HCT116 (cell line): Measurements from ENCODE around the gene KIRREL3.

Experiments
- CTCF ChIP-seq, 3 experiments: fragments of 200-600 bp in 1 of 3; sonication (generic) in 1 of 3; IDR thresholded peaks in 2 of 3; conservative IDR thresholded peaks in 1 of 3; 2 replicates each; pipeline ENCODE4 v1.5.1; 2012 to 2017; ENCODE audit warnings: low read depth in 2 of 3, low read length in 2 of 3, antibody characterized with exemption in 1 of 3, borderline replicate concordance in 1 of 3, control low read depth in 1 of 3, mild to moderate bottlenecking in 1 of 3, mixed read lengths in 1 of 3, mixed run types in 1 of 3, moderate library complexity in 1 of 3; ENCODE audit not compliant: insufficient read depth in 1 of 3
- ELF1 ChIP-seq: IDR thresholded peaks from 2 replicates; pipeline ENCODE4 v1.6.1; 2012; ENCODE audit warnings: low read depth, borderline replicate concordance
- EZH2 ChIP-seq: fragments of 200-600 bp; sonication (generic); IDR thresholded peaks from 2 replicates; pipeline ENCODE4 v1.6.1; 2017; ENCODE audit warnings: antibody characterized with exemption, mixed run types
- EZH2phosphoT487 ChIP-seq: fragments of 200-600 bp; IDR thresholded peaks from 2 replicates; pipeline ENCODE4 v1.6.1; 2018; ENCODE audit warnings: antibody characterized with exemption, borderline replicate concordance
- MAX ChIP-seq: IDR thresholded peaks from 2 replicates; pipeline ENCODE4 v1.6.1; 2012
- POLR2AphosphoS5 ChIP-seq: IDR thresholded peaks from 2 replicates; pipeline ENCODE4 v1.6.1; 2011; ENCODE audit warnings: mild to moderate bottlenecking, low read depth, low read length, moderate library complexity
- RAD21 ChIP-seq: IDR thresholded peaks from 2 replicates; pipeline ENCODE4 v1.6.1; 2012; ENCODE audit warnings: low read depth, mild to moderate bottlenecking
- REST ChIP-seq: IDR thresholded peaks from 2 replicates; pipeline ENCODE4 v1.6.1; 2012; ENCODE audit warnings: low read depth
- SIN3A ChIP-seq: IDR thresholded peaks from 2 replicates; pipeline ENCODE4 v1.6.1; 2012; ENCODE audit warnings: low read depth
- SRF ChIP-seq: IDR thresholded peaks from 2 replicates; pipeline ENCODE4 v1.6.1; 2012; ENCODE audit warnings: low read depth
- YY1 ChIP-seq: IDR thresholded peaks from 2 replicates; pipeline ENCODE4 v1.6.1; 2011; ENCODE audit warnings: low read length, low read depth, moderate library complexity, mild to moderate bottlenecking; ENCODE audit not compliant: insufficient replicate concordance; ENCODE audit errors: extremely low read depth

- TF ChIP-seq POLR2AphosphoS5, result no peak
- no peak for TF ChIP-seq SRF
- TF ChIP-seq CTCF (IDR thresholded peaks at IDR 0.05 in 2 of 3, conservative IDR thresholded peaks at IDR 0.05 in 1 of 3; ENCODE audit: borderline replicate concordance in 1 of 3, insufficient read depth in 1 of 3, low read depth in 2 of 3, low read length in 2 of 3), result no peak
- no peak for TF ChIP-seq EZH2
- no peak for TF ChIP-seq MAX
- TF ChIP-seq YY1, result no peak
- TF ChIP-seq REST, result no peak
- no peak for TF ChIP-seq ELF1
- no peak for TF ChIP-seq EZH2phosphoT487
- no peak for TF ChIP-seq SIN3A
- TF ChIP-seq RAD21, result no peak
These were observed 7.0 kb downstream of the KIRREL3 start for GRCh38 chr11:126993599-126993998.
